GM18499 (cell line): ENCODE results near the gene PTPRN.

ENCODE experiments used
- ATAC-seq: cut with Tn5 transposase; IDR thresholded peaks from one replicate; pipeline ENCODE4 v1.9.1; 2021; ENCODE audit warnings: moderate number of reproducible peaks; ENCODE audit not compliant: insufficient read depth, unreplicated experiment

Gene PTPRN

DNA sequence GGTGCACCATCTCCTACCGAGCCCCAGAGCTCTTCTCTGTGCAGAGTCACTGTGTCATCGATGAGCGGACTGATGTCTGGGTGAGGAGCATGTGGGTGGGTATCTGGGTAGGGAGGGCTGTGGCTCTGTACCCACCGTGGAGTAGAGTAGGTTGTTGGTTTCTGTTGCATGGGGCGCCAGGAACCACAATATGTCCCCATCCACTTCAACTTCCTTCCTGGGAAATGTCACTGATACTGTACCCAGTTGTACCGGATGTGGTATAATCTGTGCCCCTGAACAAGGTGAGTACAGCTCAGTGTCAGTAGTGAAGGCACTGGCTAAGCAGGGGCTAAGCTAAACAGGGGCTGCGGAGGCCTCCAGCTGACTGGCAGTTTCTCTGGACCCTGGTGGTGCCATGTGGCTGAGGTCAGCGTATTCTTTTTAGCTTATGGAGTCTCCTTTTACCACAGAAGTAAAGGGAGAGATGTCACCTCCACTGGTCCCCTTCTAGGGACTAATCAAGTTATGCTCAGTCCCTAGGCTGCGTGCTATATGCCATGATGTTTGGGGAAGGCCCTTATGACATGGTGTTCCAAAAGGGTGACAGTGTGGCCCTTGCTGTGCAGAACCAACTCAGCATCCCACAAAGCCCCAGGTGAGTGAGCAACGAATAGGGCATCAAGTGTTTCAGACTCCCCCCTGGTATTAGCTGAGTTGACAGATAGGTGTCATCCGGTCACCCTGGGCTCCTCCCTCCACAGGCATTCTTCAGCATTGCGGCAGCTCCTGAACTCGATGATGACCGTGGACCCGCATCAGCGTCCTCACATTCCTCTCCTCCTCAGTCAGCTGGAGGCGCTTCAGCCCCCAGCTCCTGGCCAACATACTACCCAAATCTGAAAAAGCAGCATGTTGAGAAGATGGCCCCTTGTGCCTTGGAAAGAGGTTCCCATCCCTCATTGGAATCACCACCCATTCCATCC lies 61.2 kb downstream of the PTPRN start:
- no peak for ATAC-seq

DNA sequence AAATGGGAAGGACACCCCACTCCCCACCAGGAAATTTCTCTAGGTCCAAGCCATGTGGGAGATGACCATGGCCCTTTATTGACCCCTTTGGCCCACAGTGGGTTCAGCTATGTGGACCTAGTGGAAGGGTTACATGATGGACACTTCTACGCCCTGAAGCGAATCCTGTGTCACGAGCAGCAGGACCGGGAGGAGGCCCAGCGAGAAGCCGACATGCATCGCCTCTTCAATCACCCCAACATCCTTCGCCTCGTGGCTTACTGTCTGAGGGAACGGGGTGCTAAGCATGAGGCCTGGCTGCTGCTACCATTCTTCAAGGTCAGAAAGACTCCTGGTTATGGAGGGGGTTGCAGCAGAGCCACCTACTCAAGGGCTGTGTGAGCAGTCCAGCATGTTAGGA lies 62.6 kb downstream of the PTPRN start:
- no peak for ATAC-seq

DNA sequence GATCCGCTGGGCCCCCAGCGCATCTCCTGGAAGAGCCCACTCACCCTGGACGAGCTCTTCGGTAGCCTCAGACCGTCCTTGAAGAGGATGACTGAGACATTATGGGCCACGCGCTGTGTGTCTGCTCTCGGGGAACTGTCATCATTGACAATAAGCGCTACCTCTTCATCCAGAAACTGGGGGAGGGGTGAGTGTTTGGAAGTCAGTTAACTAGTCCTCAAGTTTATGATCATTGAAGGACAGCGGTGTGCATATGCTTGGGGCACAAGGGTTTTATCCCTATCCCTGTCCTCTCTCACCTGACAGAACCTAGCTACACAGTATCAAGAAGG lies 63.3 kb downstream of the PTPRN start:
- no peak for ATAC-seq

DNA sequence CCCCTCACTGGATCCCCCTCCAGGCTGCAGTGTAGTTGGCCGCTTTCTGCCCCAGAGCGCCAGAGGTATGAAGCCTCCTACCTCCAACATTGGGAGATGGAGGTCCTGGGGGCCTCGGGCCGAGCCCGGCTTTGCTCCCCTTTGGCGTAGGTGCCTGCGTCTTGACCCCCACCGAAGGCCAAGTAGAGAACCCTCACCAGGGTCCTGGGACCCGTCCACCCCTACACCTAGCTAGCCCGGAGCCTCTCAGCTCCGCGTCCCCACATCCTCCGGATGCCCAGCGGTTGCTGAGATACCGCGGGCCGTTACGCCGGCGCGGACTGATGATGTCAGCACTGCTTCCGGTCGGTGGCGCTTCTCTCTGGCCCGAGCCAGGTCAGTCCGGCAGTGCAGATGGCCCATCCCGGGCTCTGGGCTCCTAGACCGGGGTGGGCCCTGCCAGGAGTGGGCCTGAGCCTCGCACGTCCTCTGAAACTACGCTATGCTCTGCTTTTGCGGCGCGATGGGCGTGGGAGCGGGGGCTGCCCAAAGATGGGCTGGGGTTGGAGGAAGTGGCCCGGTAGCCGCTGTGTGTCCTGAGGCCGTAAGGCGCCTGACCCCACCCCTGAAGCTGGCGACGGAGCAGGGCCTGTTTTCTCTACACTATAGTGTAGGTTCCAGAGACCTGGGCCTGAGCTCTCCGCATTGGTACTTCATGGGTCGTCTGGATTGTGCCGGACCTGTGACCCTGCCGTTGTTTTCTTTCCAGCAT lies 63.9 kb downstream of the PTPRN start, which contains the start of the genes GLB1L and STK16:
Gene GLB1L, minus strand, starts transcription at position 297 of the 751 bp plus-strand sequence. CDS start 1,871 bp downstream, outside the sequence.
Gene STK16, plus strand, starts transcription at position 332 of the 751 bp plus-strand sequence. CDS start 521 bp downstream, outside the sequence.
- ATAC-seq: peak; percentile 51

DNA sequence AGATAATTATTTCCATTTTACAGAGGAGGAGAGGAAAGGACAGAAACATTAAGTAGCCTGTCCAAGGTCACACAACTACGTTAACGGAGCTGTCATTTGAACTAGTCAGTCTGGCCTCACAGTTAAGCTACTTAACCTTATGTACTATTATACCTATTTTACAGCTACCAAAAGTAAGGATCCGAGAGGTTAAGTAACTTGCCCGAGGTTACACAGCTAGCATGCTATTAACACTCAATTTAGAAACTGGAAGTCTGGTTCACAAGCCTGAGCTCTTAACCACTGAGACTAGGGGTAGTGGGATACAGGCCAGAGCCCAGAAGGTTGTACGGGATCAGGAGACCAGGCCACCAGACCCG lies 64.4 kb downstream of the PTPRN start:
- ATAC-seq: no peak

DNA sequence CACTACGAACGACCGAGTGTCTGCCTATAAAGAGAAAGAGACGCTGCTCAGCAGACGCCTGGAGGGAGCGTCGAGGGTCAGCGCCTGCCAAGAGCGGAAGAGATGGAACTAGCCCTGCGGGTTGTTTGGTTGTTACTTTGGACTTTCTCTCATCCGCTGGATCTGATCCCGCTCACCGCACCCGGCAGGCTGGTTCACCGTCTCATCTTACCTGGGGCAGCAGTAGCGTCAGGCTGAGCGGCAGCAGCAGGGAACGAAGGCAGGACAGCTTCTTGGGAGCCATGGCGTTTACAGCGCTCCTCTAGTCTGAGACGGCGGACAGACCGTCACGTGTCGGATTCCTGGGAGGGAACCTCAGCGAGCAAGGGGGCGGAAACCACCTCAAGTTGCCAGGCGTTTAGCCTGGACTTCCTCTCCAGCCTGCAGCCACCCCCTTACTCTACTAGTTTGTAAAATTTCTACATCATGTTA lies 65.9 kb downstream of the PTPRN start:
- ATAC-seq: no peak
